Breast epithelium (tissue), 4 donors: ENCODE results near the gene RBL2. TPM values are rescaled to one million over a fixed set of nuclear protein-coding genes. Genes with fewer than 3 reads are reported as not detected.
"Not testable (repeated sequence)": the region's sequence is repeated elsewhere in the genome, so short reads cannot be mapped to it uniquely, and the experiment has no call there.

Experiments
- DNase-seq, 2 donors: peaks; one replicate each; pipeline ENCODE4 v3.0.0-alpha.2; 2019; ENCODE audit warnings: low spot score in 2 of 2
- H3K27ac ChIP-seq, 2 donors: fragments of 200-600 bp; sonication (generic) in 1 of 2; one replicate each; pipeline ENCODE4 v1.5.1; 2016 to 2019; ENCODE audit warnings: mild to moderate bottlenecking in 1 of 2
- H3K27me3 ChIP-seq, 2 donors: fragments of 200-600 bp; sonication (generic) in 1 of 2; one replicate each; pipeline versions ENCODE4 v1.5.1 to v1.6.0; 2017 to 2019; ENCODE audit warnings: control low read depth in 1 of 2, mild to moderate bottlenecking in 1 of 2
- H3K36me3 ChIP-seq: fragments of 200-600 bp; one replicate; pipeline ENCODE4 v1.5.1; 2019
- H3K4me1 ChIP-seq, 2 donors: fragments of 200-600 bp; sonication (generic); one replicate each; pipeline ENCODE4 v1.5.1; 2016 to 2019; ENCODE audit warnings: control low read depth in 1 of 2
- H3K4me3 ChIP-seq, 3 donors: fragments of 200-600 bp; sonication (generic); 1 replicate in 2 of 3; 2 replicates in 1 of 3; pipeline ENCODE4 v1.5.1; 2016 to 2019; ENCODE audit warnings: mild to moderate bottlenecking in 3 of 3, moderate library complexity in 2 of 3
- H3K9me3 ChIP-seq, 2 donors: fragments of 200-600 bp; sonication (generic) in 1 of 2; one replicate each; pipeline ENCODE4 v1.5.1; 2016 to 2019; ENCODE audit warnings: control low read depth in 1 of 2
- CTCF ChIP-seq, 3 donors: fragments of 450-650 bp; IDR thresholded peaks; one replicate each; pipeline ENCODE4 v1.5.1; 2016 to 2017; ENCODE audit warnings: antibody characterized with exemption in 3 of 3, mild to moderate bottlenecking in 3 of 3, moderate library complexity in 3 of 3
- POLR2A ChIP-seq: fragments of 450-650 bp; IDR thresholded peaks from one replicate; pipeline ENCODE4 v1.6.1; 2016; ENCODE audit warnings: antibody characterized with exemption, mild to moderate bottlenecking, moderate library complexity
- POLR2AphosphoS5 ChIP-seq, 3 donors: sonication (generic); formaldehyde crosslinking; IDR thresholded peaks; one replicate each; pipeline ENCODE4 v1.6.1; 2017; ENCODE audit warnings: antibody characterized with exemption in 3 of 3
- intact Hi-C: fragments of 100-400 bp; cut with DNase I; formaldehyde crosslinking; loops from one replicate; pipeline ENCODE4 v1.15.1; 2023; ENCODE audit warnings: low total_unique reads
- total RNA-seq, 3 donors: library from RNA; depleted of rRNA; stranded (reverse); fragments of >200 nt; gene quantifications; one replicate each; pipeline ENCODE4 v1.1.0, GENCODE V29; 2016

The RBL2 gene
- total RNA-seq, 3 donors from 2014 or later, result 118 to 146 (median 123) TPM

GRCh38 chr16:53511084-53511402 is 76.8 kb downstream of the RBL2 start:
- Histone ChIP-seq H3K9me3 (no peaks in the 10 kb centered on the region), H3K36me3 (no peaks in the 10 kb centered on the region), H3K27ac (peak overlapping the region; percentile 71 to 78), H3K4me1 (no peaks in the 10 kb centered on the region), H3K27me3 (no peaks in the 10 kb centered on the region), H3K4me3 (no peak overlapping the region)
- DNase-seq, result no peak
- intact Hi-C loops, result no loop called here
- no peak for TF ChIP-seq POLR2AphosphoS5 (IDR thresholded peaks at IDR 0.05)
- TF ChIP-seq POLR2A, result no peak
- no peak for TF ChIP-seq CTCF (IDR thresholded peaks at IDR 0.05)

DNA sequence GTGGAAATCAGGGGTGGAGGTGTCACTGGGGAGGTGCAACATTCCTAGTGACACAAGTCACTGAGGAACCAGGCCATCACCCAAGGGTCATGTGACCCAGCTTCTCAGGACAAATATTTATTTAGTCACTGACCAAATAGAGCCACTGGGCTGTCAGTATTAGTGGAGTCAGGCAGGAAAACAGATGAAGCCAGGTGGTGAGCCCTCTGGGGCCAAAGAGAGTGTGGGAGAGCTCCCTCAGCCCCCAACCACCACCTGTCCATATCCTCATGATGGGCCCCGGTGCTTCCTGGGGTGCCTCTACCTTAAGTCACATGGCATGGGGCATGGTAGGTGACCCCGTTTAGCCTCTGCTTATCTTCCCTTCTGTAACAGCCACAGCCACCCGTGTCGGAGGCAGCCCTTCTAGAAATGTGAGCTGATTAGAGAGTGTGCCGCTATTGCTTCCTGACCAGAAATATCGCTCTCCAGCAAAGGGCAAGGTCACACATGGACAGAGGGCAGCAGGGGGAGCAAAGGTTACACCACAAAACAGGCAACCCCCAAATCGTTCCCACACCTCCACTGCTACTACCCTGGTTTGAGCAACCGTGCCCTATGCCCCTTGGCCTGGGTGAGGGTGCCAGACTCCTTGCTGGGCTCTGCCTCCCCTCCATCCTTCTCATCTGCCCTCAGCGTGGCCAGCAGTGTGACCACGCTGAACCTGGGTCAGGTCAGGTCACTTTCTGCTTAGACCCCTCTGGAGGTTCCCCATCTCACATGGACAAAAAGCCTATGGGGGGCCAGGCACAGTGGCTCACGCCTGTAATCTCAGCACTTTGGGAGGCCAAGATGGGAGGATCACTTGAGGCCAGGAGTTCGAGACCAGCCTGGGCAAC is 77.4 kb downstream of the RBL2 start:
- no peak overlapping the region for H3K4me3 ChIP-seq
- DNase-seq, result peak in 1 of 2 donors; percentile 53
- H3K27me3 ChIP-seq, result no peaks in the 10 kb centered on the region
- no peak for TF ChIP-seq POLR2A
- no peak for TF ChIP-seq POLR2AphosphoS5 (IDR thresholded peaks at IDR 0.05)
- TF ChIP-seq CTCF (IDR thresholded peaks at IDR 0.05), result peak in 1 of 3 donors; percentile 15
- no peaks in the 10 kb centered on the region for H3K9me3 ChIP-seq
- H3K36me3 ChIP-seq, result no peaks in the 10 kb centered on the region
- intact Hi-C loops, result no loop called here
- peak overlapping the region; percentile 71 to 78 for H3K27ac ChIP-seq
- H3K4me1 ChIP-seq, result no peaks in the 10 kb centered on the region

GRCh38 chr16:53512795-53513194 is 78.5 kb downstream of the RBL2 start:
- H3K9me3 ChIP-seq, intact Hi-C loops, H3K4me1 ChIP-seq, H3K27me3 ChIP-seq, DNase-seq, H3K36me3 ChIP-seq, H3K4me3 ChIP-seq, H3K27ac ChIP-seq: not testable (repeated sequence)

DNA sequence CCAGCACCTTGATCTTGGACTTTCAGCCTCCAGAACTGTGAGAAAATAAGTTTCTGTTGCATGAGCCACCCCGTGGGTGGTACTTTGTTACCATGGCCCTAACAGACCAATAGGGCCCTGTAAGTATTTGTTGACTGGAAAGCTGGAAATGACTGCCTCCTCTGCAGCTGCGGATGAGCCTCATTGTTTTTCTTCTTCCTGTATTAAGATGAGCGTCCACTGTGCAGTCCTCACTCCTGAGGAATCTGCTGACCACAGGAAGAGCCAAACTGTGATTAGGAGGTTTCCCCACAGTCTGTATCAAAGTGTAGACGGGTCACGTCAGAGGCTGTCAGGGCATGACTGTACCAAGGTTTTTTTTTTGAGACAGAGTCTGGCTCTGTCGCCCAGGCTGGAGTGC is 81.0 kb downstream of the RBL2 start:
- intact Hi-C loops, result no loop called here
- no peak overlapping the region for H3K4me3 ChIP-seq
- H3K27ac ChIP-seq, result no peak overlapping the region
- H3K36me3 ChIP-seq, result no peaks in the 10 kb centered on the region
- H3K9me3 ChIP-seq, result no peaks in the 10 kb centered on the region
- no peaks in the 10 kb centered on the region for H3K4me1 ChIP-seq
- TF ChIP-seq POLR2AphosphoS5 (IDR thresholded peaks at IDR 0.05) (no peak), CTCF (IDR thresholded peaks at IDR 0.05) (no peak), POLR2A (no peak)
- DNase-seq, result no peak
- H3K27me3 ChIP-seq, result no peaks in the 10 kb centered on the region

- DNase-seq, result no peak
- H3K27ac ChIP-seq, result no peak overlapping the region
- no peak overlapping the region for H3K4me3 ChIP-seq
- intact Hi-C loops, result no loop called here
- H3K9me3 ChIP-seq, result no peaks in the 10 kb centered on the region
- TF ChIP-seq POLR2AphosphoS5 (IDR thresholded peaks at IDR 0.05), result no peak
- TF ChIP-seq POLR2A, result no peak
- TF ChIP-seq CTCF (IDR thresholded peaks at IDR 0.05), result no peak
- no peaks in the 10 kb centered on the region for H3K27me3 ChIP-seq
- H3K4me1 ChIP-seq, result no peaks in the 10 kb centered on the region
- H3K36me3 ChIP-seq, result no peaks in the 10 kb centered on the region
Measured at GRCh38 chr16:53515811-53516210, 81.5 kb downstream of the RBL2 start.
